GM21619 (cell line): ENCODE data around the gene ERC2.
"Not testable (repeated sequence)": the region's sequence is repeated elsewhere in the genome, so short reads cannot be mapped to it uniquely, and the experiment has no call there.

Experiments used
- ATAC-seq: cut with Tn5 transposase; IDR thresholded peaks from one replicate; pipeline ENCODE4 v1.9.1; 2021; ENCODE audit not compliant: unreplicated experiment

Gene ERC2

GRCh38 chr3:56081246-56081645 lies 387.0 kb downstream of the ERC2 start:
- ATAC-seq: no peak

- no peak for ATAC-seq
These were observed 391.5 kb downstream of the ERC2 start for GRCh38 chr3:56076746-56077145.

- ATAC-seq: no peak
These were observed 393.2 kb downstream of the ERC2 start for GRCh38 chr3:56075089-56075488.

- ATAC-seq: no peak
These were observed 398.5 kb downstream of the ERC2 start for GRCh38 chr3:56069766-56070165.

- not testable (repeated sequence) for ATAC-seq
These were observed 401.9 kb downstream of the ERC2 start for GRCh38 chr3:56066405-56066804.

- no peak for ATAC-seq
These were observed 403.6 kb downstream of the ERC2 start for GRCh38 chr3:56064684-56065083.

GRCh38 chr3:56061279-56061626 lies 407.0 kb downstream of the ERC2 start:
- no peak for ATAC-seq

- no peak for ATAC-seq
These were observed 407.6 kb downstream of the ERC2 start for GRCh38 chr3:56060521-56061278.

- no peak for ATAC-seq
These were observed 408.5 kb downstream of the ERC2 start for GRCh38 chr3:56059731-56060130.

- no peak for ATAC-seq
These were observed 412.3 kb downstream of the ERC2 start for GRCh38 chr3:56055951-56056350.

GRCh38 chr3:56055546-56055945 lies 412.7 kb downstream of the ERC2 start:
- no peak for ATAC-seq

- ATAC-seq: no peak
These were observed 413.4 kb downstream of the ERC2 start for GRCh38 chr3:56054844-56055243.

- no peak for ATAC-seq
These were observed 414.5 kb downstream of the ERC2 start for GRCh38 chr3:56053727-56054126.

GRCh38 chr3:56052188-56052587 lies 416.1 kb downstream of the ERC2 start:
- ATAC-seq: no peak

- ATAC-seq: no peak
These were observed 417.2 kb downstream of the ERC2 start for GRCh38 chr3:56051052-56051451.

- ATAC-seq: no peak
These were observed 419.3 kb downstream of the ERC2 start for GRCh38 chr3:56048946-56049345.

- no peak for ATAC-seq
These were observed 419.9 kb downstream of the ERC2 start for GRCh38 chr3:56048331-56048730.

- ATAC-seq: no peak
These were observed 425.8 kb downstream of the ERC2 start for GRCh38 chr3:56042326-56042951.

GRCh38 chr3:56025326-56025725 lies 442.9 kb downstream of the ERC2 start:
- no peak for ATAC-seq

- ATAC-seq: no peak
These were observed 444.7 kb downstream of the ERC2 start for GRCh38 chr3:56023546-56023945.

- ATAC-seq: no peak
These were observed 445.6 kb downstream of the ERC2 start for GRCh38 chr3:56022619-56023018.

- no peak for ATAC-seq
These were observed 448.6 kb downstream of the ERC2 start for GRCh38 chr3:56019490-56020146.
